HepG2 (cell line): Measurements from ENCODE around the gene POMT1. TPM values are rescaled to one million over a fixed set of nuclear protein-coding genes. Genes with fewer than 3 reads are reported as not detected.

Experiments used
- ATF7-NPFF ChIP-seq: sonication (generic); formaldehyde crosslinking; IDR thresholded peaks from 2 replicates; pipeline ENCODE4 v1.8.1; 2023; ENCODE audit warnings: mild to moderate bottlenecking, low read depth, missing genetic modification reagents, moderate library complexity
- ELF4 ChIP-seq: sonication (generic); formaldehyde crosslinking; IDR thresholded peaks from 2 replicates; pipeline ENCODE4 v1.5.0; 2020; ENCODE audit warnings: missing genetic modification reagents, mild to moderate bottlenecking, moderate library complexity, borderline replicate concordance
- ETV6 ChIP-seq: sonication (generic); formaldehyde crosslinking; conservative IDR thresholded peaks from 2 replicates; pipeline ENCODE4 v1.4.0; 2020; ENCODE audit warnings: missing genetic modification reagents
- GATA4 ChIP-seq: sonication (generic); IDR thresholded peaks from 2 replicates; pipeline ENCODE4 v1.6.1; 2016; ENCODE audit warnings: antibody characterized with exemption, low read depth, borderline replicate concordance
- HMG20B ChIP-seq: conservative IDR thresholded peaks from 2 replicates; pipeline ENCODE4 v1.6.1; 2016; ENCODE audit warnings: missing genetic modification reagents, missing compliant biosample characterization
- KDM2A ChIP-seq: sonication (generic); formaldehyde crosslinking; IDR thresholded peaks from 2 replicates; pipeline ENCODE4 v1.4.0; 2020; ENCODE audit warnings: low read depth, missing genetic modification reagents, borderline replicate concordance
- KLF15 ChIP-seq: sonication (generic); formaldehyde crosslinking; IDR thresholded peaks from 2 replicates; pipeline ENCODE4 v1.8.1; 2023; ENCODE audit warnings: borderline replicate concordance, mild to moderate bottlenecking, inconsistent platforms, missing genetic modification reagents, mixed read lengths
- MAZ ChIP-seq, 2 experiments: sonication (generic) in 1 of 2; formaldehyde crosslinking in 1 of 2; IDR thresholded peaks; 2 replicates each; pipeline versions ENCODE4 v1.5.0 to v1.6.1; 2012 to 2020; ENCODE audit warnings: low read depth in 2 of 2, mild to moderate bottlenecking in 2 of 2, borderline replicate concordance in 1 of 2, improper control_type of control experiment in 1 of 2, low read length in 1 of 2, missing genetic modification reagents in 1 of 2, moderate library complexity in 1 of 2
- MEIS2 ChIP-seq: sonication (generic); formaldehyde crosslinking; IDR thresholded peaks from 2 replicates; pipeline ENCODE4 v1.9.0; 2021; ENCODE audit warnings: mild to moderate bottlenecking, missing genetic modification reagents
- NAIF1 ChIP-seq: sonication (generic); formaldehyde crosslinking; IDR thresholded peaks from 2 replicates; pipeline ENCODE4 v1.5.0; 2020; ENCODE audit warnings: mild to moderate bottlenecking, missing genetic modification reagents, borderline replicate concordance
- NFYC ChIP-seq: IDR thresholded peaks from 2 replicates; pipeline ENCODE4 v1.6.1; 2016; ENCODE audit warnings: missing genetic modification reagents, missing compliant biosample characterization
- ONECUT2 ChIP-seq: sonication (generic); formaldehyde crosslinking; IDR thresholded peaks from 2 replicates; pipeline ENCODE4 v1.4.0; 2020; ENCODE audit warnings: missing genetic modification reagents
- RFX1 ChIP-seq: fragments of 450-650 bp; IDR thresholded peaks from 2 replicates; pipeline ENCODE4 v1.6.1; 2017
- RFXAP ChIP-seq: sonication (generic); formaldehyde crosslinking; IDR thresholded peaks from 2 replicates; pipeline ENCODE4 v1.4.0; 2020; ENCODE audit warnings: missing genetic modification reagents, borderline replicate concordance
- SSRP1 ChIP-seq: IDR thresholded peaks from 2 replicates; pipeline ENCODE4 v1.6.1; 2016; ENCODE audit warnings: control low read depth
- TCF7 ChIP-seq: sonication (generic); IDR thresholded peaks from 2 replicates; pipeline ENCODE4 v1.6.1; 2016; ENCODE audit warnings: antibody characterized with exemption, low read depth
- ZBTB21 ChIP-seq: sonication (generic); formaldehyde crosslinking; IDR thresholded peaks from 2 replicates; pipeline ENCODE4 v1.4.0; 2020; ENCODE audit warnings: missing genetic modification reagents
- ZFP41 ChIP-seq: sonication (generic); formaldehyde crosslinking; IDR thresholded peaks from 2 replicates; pipeline ENCODE4 v1.4.0; 2020; ENCODE audit warnings: mild to moderate bottlenecking, missing genetic modification reagents, borderline replicate concordance
- ZNF589 ChIP-seq: sonication (generic); formaldehyde crosslinking; conservative IDR thresholded peaks from 2 replicates; pipeline ENCODE4 v1.8.0; 2022; ENCODE audit warnings: mild to moderate bottlenecking, moderate library complexity, missing genetic modification reagents
- ZNF703 ChIP-seq: sonication (generic); formaldehyde crosslinking; IDR thresholded peaks from 2 replicates; pipeline ENCODE4 v1.5.1; 2020; ENCODE audit warnings: missing genetic modification reagents, mild to moderate bottlenecking, moderate library complexity, borderline replicate concordance
- polyA plus RNA-seq, 8 experiments: library from polyadenylated mRNA; depleted of rRNA in 3 of 8; stranded (reverse) in 7 of 8; unstranded in 1 of 8; fragments of >200 nt; fragmentation: Illumina TruSeq in 4 of 8; extraction: Trizol in 4 of 8; gene quantifications; 2 replicates each; pipeline versions ENCODE4 v1.2.1 to v1.2.3, GENCODE V29; 2011 to 2016; ENCODE audit warnings: low read depth in 4 of 8, missing spikeins in 1 of 8, mixed read lengths in 1 of 8; ENCODE audit not compliant: insufficient read depth in 1 of 8
- total RNA-seq, 5 experiments: library from RNA; depleted of rRNA; stranded (reverse); fragments of >200 nt; fragmentation: Illumina TruSeq; extraction: Trizol; gene quantifications; 2 replicates each; pipeline ENCODE4 v1.2.3, GENCODE V29; 2016; ENCODE audit warnings: low read depth in 1 of 5
- TF ChIP-seq, protein P1 (sequence below): sonication (generic); formaldehyde crosslinking; IDR thresholded peaks from 2 replicates; pipeline ENCODE4 v1.4.0; 2020; ENCODE audit warnings: mild to moderate bottlenecking, missing genetic modification reagents
- TF ChIP-seq, protein P2 (sequence below): sonication (generic); formaldehyde crosslinking; conservative IDR thresholded peaks from 2 replicates; pipeline ENCODE4 v1.4.0; 2020; ENCODE audit warnings: missing genetic modification reagents

The POMT1 gene
- total and polyA plus RNA-seq, 2 of the 13 experiments (the other 11 are each of a cell fraction or from before 2014, with no cell fraction given), result 21.6 to 22.7 TPM

DNA sequence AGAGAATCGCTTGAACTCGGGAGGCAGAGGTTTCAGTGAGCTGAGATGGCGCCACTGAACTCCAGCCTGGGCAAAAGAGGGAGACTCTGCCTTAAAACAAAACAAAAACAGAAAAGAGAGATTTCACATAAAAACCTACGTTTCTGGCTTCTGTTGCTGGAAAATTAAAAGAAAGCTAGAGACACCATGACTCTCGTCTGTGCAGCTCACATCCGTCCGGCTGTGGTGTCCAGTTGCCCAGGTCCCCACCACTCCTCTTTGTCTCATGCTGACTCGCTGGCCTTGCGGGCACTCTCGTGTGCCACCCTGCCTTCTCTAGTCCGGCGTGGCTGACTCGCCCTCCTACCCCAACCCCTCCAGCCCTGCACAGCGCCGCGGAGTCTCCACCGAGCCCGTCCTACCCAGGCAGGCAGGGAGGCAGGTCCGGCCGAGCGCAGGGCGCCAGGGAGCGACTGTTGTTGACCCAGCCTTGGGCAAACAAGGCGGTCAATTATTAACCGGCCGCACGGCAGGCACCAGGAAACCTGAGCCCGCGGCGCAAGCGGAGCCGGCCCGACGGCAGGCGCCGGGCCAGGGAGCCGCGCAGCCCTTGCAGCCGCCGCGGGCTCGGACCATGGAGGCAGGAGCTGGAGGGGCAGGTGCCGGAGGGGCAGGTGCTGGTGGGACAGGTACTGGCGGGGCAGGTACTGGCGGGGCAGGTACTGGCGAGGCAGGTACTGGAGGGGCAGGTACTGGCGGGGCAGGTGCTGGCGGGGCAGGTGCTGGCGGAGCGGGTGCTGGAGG is 42.5 kb downstream of the POMT1 start, which contains the start of gene PRRT1B (continued):
- TF ChIP-seq, protein P1, sequence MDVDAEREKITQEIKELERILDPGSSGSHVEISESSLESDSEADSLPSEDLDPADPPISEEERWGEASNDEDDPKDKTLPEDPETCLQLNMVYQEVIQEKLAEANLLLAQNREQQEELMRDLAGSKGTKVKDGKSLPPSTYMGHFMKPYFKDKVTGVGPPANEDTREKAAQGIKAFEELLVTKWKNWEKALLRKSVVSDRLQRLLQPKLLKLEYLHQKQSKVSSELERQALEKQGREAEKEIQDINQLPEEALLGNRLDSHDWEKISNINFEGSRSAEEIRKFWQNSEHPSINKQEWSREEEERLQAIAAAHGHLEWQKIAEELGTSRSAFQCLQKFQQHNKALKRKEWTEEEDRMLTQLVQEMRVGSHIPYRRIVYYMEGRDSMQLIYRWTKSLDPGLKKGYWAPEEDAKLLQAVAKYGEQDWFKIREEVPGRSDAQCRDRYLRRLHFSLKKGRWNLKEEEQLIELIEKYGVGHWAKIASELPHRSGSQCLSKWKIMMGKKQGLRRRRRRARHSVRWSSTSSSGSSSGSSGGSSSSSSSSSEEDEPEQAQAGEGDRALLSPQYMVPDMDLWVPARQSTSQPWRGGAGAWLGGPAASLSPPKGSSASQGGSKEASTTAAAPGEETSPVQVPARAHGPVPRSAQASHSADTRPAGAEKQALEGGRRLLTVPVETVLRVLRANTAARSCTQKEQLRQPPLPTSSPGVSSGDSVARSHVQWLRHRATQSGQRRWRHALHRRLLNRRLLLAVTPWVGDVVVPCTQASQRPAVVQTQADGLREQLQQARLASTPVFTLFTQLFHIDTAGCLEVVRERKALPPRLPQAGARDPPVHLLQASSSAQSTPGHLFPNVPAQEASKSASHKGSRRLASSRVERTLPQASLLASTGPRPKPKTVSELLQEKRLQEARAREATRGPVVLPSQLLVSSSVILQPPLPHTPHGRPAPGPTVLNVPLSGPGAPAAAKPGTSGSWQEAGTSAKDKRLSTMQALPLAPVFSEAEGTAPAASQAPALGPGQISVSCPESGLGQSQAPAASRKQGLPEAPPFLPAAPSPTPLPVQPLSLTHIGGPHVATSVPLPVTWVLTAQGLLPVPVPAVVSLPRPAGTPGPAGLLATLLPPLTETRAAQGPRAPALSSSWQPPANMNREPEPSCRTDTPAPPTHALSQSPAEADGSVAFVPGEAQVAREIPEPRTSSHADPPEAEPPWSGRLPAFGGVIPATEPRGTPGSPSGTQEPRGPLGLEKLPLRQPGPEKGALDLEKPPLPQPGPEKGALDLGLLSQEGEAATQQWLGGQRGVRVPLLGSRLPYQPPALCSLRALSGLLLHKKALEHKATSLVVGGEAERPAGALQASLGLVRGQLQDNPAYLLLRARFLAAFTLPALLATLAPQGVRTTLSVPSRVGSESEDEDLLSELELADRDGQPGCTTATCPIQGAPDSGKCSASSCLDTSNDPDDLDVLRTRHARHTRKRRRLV, result no peak
- TF ChIP-seq RFX1 (no peak), RFXAP (CRISPR knock-in tag) (no peak), TCF7 (no peak), ELF4 (CRISPR knock-in tag) (no peak), HMG20B (CRISPR knock-in tag) (0 out of 2 replicates have a peak, but pooled peaks have one; percentile 31), MAZ (IDR thresholded peaks at IDR 0.05; ENCODE audit: borderline replicate concordance, low read depth, low read length) (no peak), MAZ (CRISPR knock-in tag; IDR thresholded peaks at IDR 0.05; ENCODE audit: low read depth) (no peak), ZFP41 (no peak), ZBTB21 (CRISPR knock-in tag) (no peak), KDM2A (CRISPR knock-in tag) (peak; percentile 81), ETV6 (CRISPR knock-in tag) (0 out of 2 replicates have a peak, but pooled peaks have one; percentile 26), ATF7-NPFF (CRISPR knock-in tag) (0 out of 2 replicates have a peak, but pooled peaks have one; percentile 74), GATA4 (no peak), SSRP1 (CRISPR knock-in tag) (no peak), ONECUT2 (CRISPR knock-in tag) (no peak), ZNF589 (CRISPR knock-in tag) (peak; percentile 75; the same call in 1 of the 2 replicates), MEIS2 (CRISPR knock-in tag) (peak; percentile 84; the same call in 1 of the 2 replicates), ZNF703 (CRISPR knock-in tag) (0 out of 2 replicates have a peak, but pooled peaks have one; percentile 9), KLF15 (CRISPR knock-in tag) (no peak), NAIF1 (CRISPR knock-in tag) (no peak), NFYC (CRISPR knock-in tag) (no peak)
- TF ChIP-seq, protein P2, sequence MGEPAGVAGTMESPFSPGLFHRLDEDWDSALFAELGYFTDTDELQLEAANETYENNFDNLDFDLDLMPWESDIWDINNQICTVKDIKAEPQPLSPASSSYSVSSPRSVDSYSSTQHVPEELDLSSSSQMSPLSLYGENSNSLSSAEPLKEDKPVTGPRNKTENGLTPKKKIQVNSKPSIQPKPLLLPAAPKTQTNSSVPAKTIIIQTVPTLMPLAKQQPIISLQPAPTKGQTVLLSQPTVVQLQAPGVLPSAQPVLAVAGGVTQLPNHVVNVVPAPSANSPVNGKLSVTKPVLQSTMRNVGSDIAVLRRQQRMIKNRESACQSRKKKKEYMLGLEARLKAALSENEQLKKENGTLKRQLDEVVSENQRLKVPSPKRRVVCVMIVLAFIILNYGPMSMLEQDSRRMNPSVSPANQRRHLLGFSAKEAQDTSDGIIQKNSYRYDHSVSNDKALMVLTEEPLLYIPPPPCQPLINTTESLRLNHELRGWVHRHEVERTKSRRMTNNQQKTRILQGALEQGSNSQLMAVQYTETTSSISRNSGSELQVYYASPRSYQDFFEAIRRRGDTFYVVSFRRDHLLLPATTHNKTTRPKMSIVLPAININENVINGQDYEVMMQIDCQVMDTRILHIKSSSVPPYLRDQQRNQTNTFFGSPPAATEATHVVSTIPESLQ (CRISPR knock-in tag), result no peak
